Activated naive CD4-positive, alpha-beta T cell treated with anti-CD3 and anti-CD28 coated beads, Interleukin-2, amount 50 U/mL, for 24 hours (primary cell): ENCODE measurements around the gene SNTG2.

Source experiments
- H3K27ac Mint-ChIP-seq: one replicate; pipeline ENCODE4 v1.8.0; 2021; ENCODE audit warnings: mild to moderate bottlenecking, mixed read lengths
- H3K27me3 Mint-ChIP-seq: one replicate; pipeline ENCODE4 v1.8.0; 2021; ENCODE audit warnings: mixed read lengths
- H3K36me3 Mint-ChIP-seq: one replicate; pipeline ENCODE4 v1.8.0; 2021; ENCODE audit warnings: mixed read lengths
- H3K4me1 Mint-ChIP-seq: one replicate; pipeline ENCODE4 v1.8.0; 2021; ENCODE audit warnings: mixed read lengths
- H3K4me3 Mint-ChIP-seq: one replicate; pipeline ENCODE4 v1.8.0; 2021; ENCODE audit warnings: mild to moderate bottlenecking, mixed read lengths
- H3K9me3 Mint-ChIP-seq: one replicate; pipeline ENCODE4 v1.8.0; 2021; ENCODE audit warnings: mixed read lengths

Gene SNTG2

DNA sequence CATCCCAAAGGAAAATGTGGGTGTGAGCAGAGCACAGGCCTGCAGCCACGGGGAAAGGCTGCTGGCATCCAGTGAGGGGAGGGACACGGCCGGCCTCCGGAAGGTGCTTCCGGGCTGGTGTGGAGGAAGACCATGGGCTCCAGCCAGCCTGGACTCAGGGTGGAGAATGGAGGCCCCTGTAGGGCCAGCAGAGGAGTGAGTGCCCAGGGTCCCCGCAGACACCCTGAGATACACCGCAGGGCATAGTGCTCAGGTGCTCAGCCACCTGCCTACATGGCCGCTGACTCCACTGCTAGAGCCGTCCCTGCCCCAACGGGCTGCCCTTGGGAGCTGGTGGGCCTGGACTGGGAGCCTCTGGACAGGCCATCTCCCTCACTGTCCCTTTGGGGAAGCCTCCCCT lies 28.5 kb upstream of the SNTG2 start:
- H3K4me3 Mint-ChIP-seq = no peak overlapping the region
- H3K36me3 Mint-ChIP-seq = no peaks in the 10 kb centered on the region
- H3K9me3 Mint-ChIP-seq = no peaks in the 10 kb centered on the region
- no peaks in the 10 kb centered on the region for H3K4me1 Mint-ChIP-seq
- no peak overlapping the region for H3K27ac Mint-ChIP-seq
- H3K27me3 Mint-ChIP-seq = no peaks in the 10 kb centered on the region

DNA sequence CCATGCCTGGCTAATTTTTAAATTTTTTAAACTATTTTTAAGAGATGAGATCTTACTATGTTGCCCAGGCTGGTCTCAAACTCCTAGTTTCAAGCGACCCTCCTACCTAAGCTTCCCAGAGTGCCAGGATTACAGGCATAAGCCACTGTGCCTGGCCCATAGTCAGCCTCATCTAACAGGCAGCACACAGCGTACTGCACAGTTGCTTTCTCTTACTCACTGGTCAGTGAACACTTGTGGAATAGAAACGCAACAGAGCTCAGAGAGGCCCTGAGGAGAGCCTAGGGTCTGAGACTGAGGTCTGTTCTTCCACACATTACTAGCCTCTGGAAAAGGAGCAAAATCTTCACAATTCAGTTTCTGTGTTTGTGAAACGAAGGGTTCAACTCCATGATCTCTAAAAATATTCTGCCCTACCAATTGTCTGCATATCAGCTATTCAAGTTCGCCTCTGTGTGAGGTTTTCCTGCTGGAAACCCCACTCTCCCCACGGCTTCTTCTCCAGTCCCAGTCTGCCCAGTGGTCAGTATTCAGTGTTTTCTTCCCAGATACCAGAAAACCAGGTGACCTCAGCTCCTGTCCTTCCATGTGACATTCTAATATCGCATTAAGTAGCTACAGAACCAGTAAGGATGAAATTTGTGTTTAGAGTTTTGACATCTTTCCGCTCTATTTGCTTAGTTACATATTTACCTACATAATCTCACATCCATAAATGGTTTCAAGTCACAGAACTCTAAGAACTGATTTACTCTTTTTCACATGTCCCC lies 26.6 kb upstream of the SNTG2 start:
- Mint-ChIP-seq H3K27ac (no peak overlapping the region), H3K4me3 (no peak overlapping the region), H3K27me3 (no peaks in the 10 kb centered on the region), H3K36me3 (no peaks in the 10 kb centered on the region), H3K4me1 (no peaks in the 10 kb centered on the region), H3K9me3 (no peaks in the 10 kb centered on the region)

DNA sequence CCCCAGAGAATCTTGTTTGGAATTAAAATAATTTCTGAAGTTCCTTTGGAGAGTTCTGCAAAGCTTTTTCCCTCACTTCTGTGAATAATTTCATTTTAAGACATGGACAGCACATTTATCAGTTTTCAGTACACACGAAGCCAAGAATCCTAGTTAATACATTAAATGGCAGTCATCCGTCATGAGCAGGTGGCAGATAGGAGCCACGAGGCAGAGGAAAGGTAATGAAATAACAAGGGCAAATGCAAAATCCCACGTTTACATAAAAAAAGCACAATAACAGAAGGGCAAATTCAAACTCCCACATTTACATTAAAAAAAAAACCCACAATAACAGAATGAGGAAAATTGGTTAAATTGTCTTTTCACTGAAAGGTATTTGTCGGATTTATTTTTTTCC lies 25.9 kb upstream of the SNTG2 start:
- H3K4me3 Mint-ChIP-seq = no peak overlapping the region
- H3K36me3 Mint-ChIP-seq = no peaks in the 10 kb centered on the region
- H3K27ac Mint-ChIP-seq = no peak overlapping the region
- no peaks in the 10 kb centered on the region for H3K4me1 Mint-ChIP-seq
- H3K27me3 Mint-ChIP-seq = no peaks in the 10 kb centered on the region
- no peaks in the 10 kb centered on the region for H3K9me3 Mint-ChIP-seq

DNA sequence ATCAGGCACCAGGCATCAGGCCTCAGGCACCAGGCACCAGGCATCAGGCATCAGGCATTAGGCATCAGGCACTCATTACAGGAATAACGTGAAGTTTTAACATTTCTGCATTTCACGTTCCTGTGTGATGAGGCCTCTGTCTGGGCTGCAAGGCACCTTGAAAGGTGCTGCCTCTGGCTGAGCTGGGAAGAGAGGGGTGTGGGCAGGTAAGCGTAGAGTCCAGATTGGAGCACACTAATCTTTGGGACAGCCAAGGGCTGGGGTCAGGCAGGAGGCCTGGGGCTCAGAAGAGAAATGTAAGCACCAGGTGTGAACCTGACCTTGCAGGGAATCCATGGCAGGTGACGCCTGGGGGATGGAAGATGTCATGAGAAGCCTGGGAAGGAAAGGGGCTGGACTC lies 25.3 kb upstream of the SNTG2 start:
- no peaks in the 10 kb centered on the region for H3K4me1 Mint-ChIP-seq
- H3K4me3 Mint-ChIP-seq = no peak overlapping the region

DNA sequence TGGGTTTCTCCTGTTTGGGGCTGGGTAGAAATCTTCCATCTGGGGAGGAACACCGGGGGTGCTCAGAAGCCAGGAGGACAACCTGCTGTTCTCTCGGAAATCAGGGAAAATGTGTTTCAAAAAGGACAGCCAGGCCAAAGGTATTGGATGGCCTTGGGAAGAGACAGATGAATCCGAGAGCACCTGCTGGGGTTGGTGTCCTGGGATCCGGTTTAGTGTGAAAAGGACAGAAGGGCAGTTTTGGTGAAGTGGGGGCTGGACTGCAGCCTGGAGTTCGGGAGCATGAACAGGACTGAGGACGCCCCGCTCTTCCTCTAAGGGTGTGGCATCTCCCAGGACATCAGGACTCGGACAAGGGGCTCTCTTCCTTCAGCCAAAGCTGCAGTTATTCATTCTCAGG lies 24.9 kb upstream of the SNTG2 start:
- no peaks in the 10 kb centered on the region for H3K36me3 Mint-ChIP-seq
- H3K27ac Mint-ChIP-seq = no peak overlapping the region
- no peaks in the 10 kb centered on the region for H3K4me1 Mint-ChIP-seq
- H3K4me3 Mint-ChIP-seq = no peak overlapping the region
- no peaks in the 10 kb centered on the region for H3K9me3 Mint-ChIP-seq
- H3K27me3 Mint-ChIP-seq = no peaks in the 10 kb centered on the region

More for the DNA sequence above, 25.3 kb upstream of the SNTG2 start:
- H3K27ac Mint-ChIP-seq = no peak overlapping the region
- H3K36me3 Mint-ChIP-seq = no peaks in the 10 kb centered on the region
- H3K27me3 Mint-ChIP-seq = no peaks in the 10 kb centered on the region
- H3K9me3 Mint-ChIP-seq = no peaks in the 10 kb centered on the region

DNA sequence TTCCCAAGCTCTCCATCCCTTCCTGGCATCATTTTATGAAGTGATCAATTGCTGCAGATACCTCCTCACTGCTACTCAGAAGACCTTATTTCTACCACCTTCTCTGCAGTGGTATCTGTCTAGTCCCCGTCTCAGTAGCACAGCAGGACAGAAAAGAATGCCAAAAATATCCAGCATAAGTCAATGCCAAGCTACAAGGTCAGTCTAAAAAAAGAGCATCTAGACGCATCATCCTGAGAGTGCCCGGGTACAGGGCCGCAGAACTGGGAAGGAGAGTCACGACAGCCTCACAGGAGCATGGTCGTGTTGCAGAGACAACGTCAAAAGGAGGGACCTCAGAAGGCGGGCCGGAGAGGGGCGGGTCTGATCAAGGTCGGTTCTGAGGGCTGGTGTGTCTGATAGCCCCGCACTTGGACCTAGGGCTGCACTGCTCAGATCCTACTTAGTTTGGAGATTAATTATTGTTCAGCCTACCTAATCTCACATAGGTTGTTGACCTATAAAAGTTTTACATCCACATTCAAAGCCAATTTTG lies 24.3 kb upstream of the SNTG2 start:
- H3K9me3 Mint-ChIP-seq = no peaks in the 10 kb centered on the region
- no peaks in the 10 kb centered on the region for H3K27me3 Mint-ChIP-seq
- H3K36me3 Mint-ChIP-seq = no peaks in the 10 kb centered on the region
- no peaks in the 10 kb centered on the region for H3K4me1 Mint-ChIP-seq
- H3K27ac Mint-ChIP-seq = no peak overlapping the region
- no peak overlapping the region for H3K4me3 Mint-ChIP-seq

DNA sequence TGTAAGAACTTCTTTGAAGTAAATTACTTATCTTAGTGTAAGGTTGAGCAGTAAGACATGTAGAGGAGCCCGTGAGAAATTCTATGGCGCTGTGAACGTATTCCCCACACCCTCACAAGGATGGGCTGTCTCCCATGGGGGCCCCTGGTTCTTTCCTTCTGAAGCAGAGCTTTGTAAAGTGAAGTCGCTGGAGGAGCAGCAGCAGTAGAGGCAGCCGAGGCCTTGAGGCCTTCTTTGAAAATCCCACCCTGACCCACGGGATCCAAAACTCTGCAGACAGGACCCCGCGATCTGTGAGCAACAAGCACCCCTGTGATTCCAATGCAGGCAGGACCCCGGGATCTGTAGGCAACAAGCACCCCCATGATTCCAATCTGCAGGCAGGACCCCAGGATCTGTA lies 23.8 kb upstream of the SNTG2 start:
- no peaks in the 10 kb centered on the region for H3K27me3 Mint-ChIP-seq
- no peak overlapping the region for H3K4me3 Mint-ChIP-seq
- no peak overlapping the region for H3K27ac Mint-ChIP-seq
- H3K9me3 Mint-ChIP-seq = no peaks in the 10 kb centered on the region
- no peaks in the 10 kb centered on the region for H3K4me1 Mint-ChIP-seq
- no peaks in the 10 kb centered on the region for H3K36me3 Mint-ChIP-seq

DNA sequence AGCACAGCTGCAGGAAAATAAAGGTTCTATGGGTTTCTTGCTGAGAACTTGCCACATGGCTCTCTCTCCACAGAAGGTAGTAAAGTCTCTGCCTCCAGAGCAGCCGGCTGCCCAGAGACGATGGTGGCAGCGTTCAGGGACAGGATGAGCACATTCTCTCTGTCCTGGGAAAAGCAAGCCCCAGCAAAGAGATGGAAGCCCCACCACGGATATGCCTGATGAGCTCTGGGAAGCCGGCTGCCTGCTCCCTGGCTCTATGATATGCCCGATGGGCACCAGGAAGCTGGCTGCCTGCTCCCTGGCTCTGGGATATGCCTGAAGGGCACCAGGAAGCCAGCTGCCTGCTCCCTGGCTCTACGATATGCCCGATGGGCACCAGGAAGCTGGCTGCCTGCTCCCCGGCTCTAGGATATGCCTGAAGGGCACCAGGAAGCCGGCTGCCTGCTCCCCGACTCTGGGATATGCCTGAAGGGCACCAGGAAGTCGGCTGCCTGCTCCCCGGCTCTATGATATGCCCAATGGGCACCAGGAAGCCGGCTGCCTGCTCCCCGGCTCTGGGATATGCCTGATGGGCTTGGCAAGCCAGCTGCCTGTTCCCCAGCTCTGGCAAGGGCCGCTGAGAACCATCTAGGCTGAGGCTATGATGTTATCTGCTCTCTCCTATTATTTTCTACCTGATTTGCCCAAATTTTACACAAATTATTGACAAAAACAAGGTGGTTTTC lies 21.5 kb upstream of the SNTG2 start:
- Mint-ChIP-seq H3K36me3 (no peaks in the 10 kb centered on the region), H3K27ac (no peak overlapping the region), H3K9me3 (no peaks in the 10 kb centered on the region), H3K4me1 (no peaks in the 10 kb centered on the region), H3K27me3 (no peaks in the 10 kb centered on the region), H3K4me3 (no peak overlapping the region)

DNA sequence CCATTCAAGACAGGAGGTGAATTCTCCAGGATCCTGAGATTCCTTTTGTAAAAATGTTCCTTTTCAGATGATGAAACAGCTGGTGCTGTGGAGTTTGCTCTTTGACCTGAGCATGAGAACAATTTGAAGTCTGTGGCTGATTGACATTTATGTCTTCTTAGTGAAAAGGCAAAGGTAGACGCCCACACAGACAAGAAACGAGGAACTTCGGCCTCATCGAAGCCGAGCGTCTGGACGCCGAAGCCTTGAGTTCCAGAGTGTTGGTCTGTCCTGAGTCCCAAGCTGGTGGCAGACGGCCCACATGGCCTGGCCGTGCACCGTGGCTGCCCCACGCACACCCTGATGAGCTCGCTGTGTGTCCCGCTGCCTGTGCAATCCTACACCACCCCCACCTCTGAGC lies 20.7 kb upstream of the SNTG2 start:
- no peaks in the 10 kb centered on the region for H3K36me3 Mint-ChIP-seq
- H3K9me3 Mint-ChIP-seq = no peaks in the 10 kb centered on the region
- no peak overlapping the region for H3K4me3 Mint-ChIP-seq
- no peaks in the 10 kb centered on the region for H3K4me1 Mint-ChIP-seq
- H3K27me3 Mint-ChIP-seq = no peaks in the 10 kb centered on the region
- no peak overlapping the region for H3K27ac Mint-ChIP-seq

DNA sequence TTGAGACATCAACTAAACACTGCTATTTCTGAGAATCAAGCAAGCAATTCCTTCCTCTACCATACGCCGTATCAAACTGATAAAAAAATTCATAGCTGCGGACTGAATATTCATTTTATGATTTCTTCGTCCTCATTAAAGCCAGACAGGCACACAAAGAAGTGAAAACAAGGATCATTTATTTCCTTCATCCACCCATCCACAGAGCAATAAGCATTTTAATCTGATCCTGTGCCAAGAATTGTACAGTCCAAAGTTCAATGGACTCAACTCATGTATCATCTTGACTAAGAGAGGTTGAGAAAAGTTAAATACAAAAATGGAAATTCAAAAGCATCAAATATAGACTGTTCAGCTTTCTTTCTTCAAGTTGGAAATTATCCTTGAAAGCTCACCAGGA lies 19.7 kb upstream of the SNTG2 start:
- no peaks in the 10 kb centered on the region for H3K27me3 Mint-ChIP-seq
- H3K4me1 Mint-ChIP-seq = no peaks in the 10 kb centered on the region
- no peaks in the 10 kb centered on the region for H3K9me3 Mint-ChIP-seq
- no peak overlapping the region for H3K27ac Mint-ChIP-seq
- no peaks in the 10 kb centered on the region for H3K36me3 Mint-ChIP-seq
- H3K4me3 Mint-ChIP-seq = no peak overlapping the region

DNA sequence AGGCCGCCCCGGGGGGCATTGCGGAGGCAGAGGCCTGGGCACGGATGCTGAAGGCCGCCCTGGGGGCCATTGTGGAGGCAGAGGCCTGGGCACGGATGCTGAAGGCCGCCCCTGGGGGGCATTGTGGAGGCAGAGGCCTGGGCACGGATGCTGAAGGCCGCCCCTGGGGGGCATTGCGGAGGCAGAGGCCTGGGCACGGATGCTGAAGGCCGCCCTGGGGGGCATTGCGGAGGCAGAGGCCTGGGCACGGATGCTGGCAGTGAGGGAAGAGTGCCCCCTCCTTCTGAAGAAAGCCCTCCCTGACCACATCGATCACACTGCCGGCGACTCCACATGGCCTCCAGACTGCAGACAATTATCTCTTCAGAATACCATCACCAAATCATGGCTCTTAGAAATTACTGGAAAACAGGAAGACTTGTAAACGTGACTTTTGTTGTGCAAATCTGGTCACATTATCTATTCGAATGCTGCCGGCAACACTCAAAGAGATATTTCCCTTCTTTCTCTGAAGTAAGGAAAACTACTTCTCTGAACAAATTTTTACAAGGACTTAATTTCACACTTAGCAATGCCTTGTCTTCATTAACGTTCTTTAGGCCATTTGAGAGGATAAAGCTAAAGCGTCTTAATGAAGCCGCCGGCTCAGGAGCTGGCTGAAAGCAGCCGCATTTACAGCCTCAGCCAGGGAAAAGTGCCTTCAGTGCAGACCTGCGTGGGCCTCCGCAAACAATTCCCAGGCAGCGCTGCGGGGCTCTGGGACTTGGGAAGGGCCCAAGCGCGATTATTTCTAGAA lies 18.1 kb upstream of the SNTG2 start:
- H3K4me3 Mint-ChIP-seq = no peak overlapping the region
- H3K27me3 Mint-ChIP-seq = no peaks in the 10 kb centered on the region
- no peaks in the 10 kb centered on the region for H3K4me1 Mint-ChIP-seq
- no peaks in the 10 kb centered on the region for H3K36me3 Mint-ChIP-seq
- H3K27ac Mint-ChIP-seq = no peak overlapping the region
- no peaks in the 10 kb centered on the region for H3K9me3 Mint-ChIP-seq

DNA sequence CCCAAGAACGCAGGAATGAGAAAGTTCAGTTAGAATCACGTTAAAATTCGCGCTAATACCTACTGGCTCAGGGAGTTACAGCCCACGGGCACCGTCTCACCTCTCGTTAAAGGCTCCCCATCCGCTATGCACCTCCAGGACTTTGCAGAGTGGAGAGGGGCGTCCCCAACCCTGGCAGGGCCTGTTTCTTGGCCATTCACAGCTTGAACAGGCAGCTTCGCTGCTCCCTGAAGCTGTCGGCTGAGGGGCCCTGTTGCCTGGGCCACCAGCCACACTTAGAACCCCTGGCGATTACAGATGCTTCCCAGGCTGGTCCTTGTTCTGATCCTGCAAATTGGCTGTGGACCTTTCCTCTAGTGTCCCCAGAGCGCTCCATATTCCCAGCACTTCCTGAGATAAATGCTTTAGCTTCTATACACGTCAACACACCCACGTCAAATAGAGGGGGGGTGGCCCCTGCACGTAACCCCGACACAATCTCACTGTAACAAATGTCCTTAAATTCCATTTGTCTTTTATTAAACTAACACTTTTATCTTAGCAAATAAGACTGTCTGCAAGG lies 16.8 kb upstream of the SNTG2 start:
- Mint-ChIP-seq H3K27ac (no peak overlapping the region), H3K36me3 (no peaks in the 10 kb centered on the region), H3K4me3 (no peak overlapping the region), H3K4me1 (no peaks in the 10 kb centered on the region), H3K9me3 (no peaks in the 10 kb centered on the region), H3K27me3 (no peaks in the 10 kb centered on the region)

DNA sequence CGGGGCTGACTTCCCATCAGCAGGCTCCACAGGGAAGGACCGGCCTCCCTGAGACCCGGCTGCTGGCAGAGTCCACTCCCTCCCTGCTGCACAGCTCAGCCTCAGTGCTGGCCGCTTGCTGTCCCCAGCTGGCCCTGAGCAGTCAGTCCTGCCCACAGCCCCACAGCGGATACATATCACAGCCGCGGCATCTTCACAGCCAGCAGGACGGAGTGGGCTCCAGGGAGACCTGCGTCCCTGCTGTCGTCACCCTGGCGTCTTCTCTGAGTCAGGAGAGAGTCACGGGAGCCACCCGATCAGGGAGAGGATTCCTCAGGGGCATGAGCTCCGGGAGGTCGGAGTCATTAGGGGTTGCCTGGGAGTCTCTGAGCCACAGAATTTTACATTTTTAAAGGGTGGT lies 13.1 kb upstream of the SNTG2 start:
- Mint-ChIP-seq H3K4me1 (no peaks in the 10 kb centered on the region), H3K9me3 (no peaks in the 10 kb centered on the region), H3K4me3 (no peak overlapping the region), H3K27me3 (no peaks in the 10 kb centered on the region), H3K36me3 (no peaks in the 10 kb centered on the region), H3K27ac (no peak overlapping the region)

DNA sequence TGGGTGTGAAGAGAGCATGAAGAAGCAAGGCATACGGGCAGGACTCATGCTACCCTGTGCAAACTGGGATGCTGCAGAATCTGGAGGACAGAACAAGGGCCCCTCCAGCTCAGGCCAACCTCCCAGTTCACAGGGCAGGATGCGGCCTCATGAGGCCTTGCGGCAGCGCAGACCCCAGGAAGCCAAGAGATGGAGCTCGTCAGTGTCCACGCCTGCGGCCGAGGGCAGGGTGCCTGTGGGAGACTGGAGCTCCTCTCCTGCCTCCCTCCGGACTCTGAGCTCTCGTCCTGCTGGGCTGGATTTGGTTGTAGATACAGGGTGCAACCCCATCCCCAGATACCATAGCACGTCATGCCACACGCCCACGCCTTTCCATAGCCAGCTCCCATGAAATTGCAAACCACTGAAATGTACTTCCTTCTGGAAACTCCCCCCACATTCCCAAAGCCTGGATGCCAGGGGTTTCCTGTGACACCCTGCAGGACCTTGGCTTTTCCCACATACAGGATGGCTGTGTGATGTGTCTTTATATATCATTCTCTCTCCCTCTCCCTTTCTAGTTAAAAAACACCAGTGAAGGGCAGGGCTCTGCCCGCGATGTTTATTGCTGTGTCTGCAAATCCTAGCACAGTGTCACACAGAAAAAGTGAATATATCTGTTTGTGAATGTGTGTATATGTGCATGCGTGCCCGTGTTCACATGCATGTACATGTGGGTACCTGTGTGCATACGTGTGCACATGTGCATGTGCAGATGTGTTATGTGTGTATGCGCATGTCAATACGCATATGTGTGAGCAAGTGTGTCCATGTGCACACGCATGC lies 12.3 kb upstream of the SNTG2 start:
- Mint-ChIP-seq H3K36me3 (no peaks in the 10 kb centered on the region), H3K4me1 (no peaks in the 10 kb centered on the region), H3K27ac (no peak overlapping the region), H3K9me3 (no peaks in the 10 kb centered on the region), H3K27me3 (no peaks in the 10 kb centered on the region), H3K4me3 (no peak overlapping the region)
